Activated CD8-positive, alpha-beta memory T cell treated with anti-CD3 and anti-CD28 coated beads, Interleukin-2, amount 50 U/mL, for 4 hours (primary cell): ENCODE data around the gene RANBP6.
"Not testable (repeated sequence)": the region's sequence is repeated elsewhere in the genome, so short reads cannot be mapped to it uniquely, and the experiment has no call there.

ENCODE experiments used
- DNase-seq: peaks from one replicate; pipeline ENCODE4 v3.0.0-alpha.2; 2020

RANBP6 gene

DNA sequence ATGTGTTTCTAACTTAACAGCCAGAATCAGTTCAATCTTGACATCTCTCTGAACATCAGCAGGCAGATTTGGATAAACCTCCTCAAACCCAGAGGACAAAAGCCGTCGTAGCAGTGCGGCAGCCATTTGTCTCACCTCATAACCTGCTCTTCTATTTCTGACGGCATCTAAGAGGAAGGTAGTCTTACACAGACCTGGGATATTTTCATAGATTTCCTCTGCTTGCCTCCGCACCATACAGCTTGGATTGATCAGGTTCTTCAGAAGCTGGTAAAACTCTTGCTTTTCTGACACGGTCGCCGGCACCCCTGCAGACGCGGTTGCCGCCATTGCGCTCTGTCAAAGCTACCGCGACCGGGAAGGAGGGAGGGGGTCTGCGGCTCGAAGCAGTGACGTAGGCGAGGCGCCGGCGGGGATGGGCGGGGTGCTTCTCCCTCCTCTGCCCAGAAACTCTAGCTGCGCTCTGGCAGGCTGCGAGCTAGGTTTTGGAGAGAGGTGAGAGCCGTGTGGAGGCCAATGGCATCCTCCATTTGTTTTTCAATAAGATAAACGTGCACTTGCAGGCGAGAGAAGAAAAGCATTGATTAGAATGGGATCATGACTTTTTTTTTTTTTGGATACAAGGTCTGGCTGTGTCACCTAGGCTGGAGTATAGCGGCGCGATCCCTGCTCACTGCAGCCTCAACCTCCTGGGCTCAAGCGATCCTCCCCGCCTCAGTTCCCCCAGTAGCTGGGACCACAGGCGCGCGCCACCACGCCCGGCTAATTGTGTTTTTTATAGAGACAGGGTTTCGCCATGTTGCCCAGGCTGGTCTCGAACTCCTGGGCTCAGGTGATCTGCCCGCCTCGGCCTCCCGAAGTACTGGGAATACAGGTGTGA, at the start of gene RANBP6:
Gene RANBP6, minus strand, starts transcription at position 347 of the 880 bp plus-strand sequence. Its CDS starts 17 bp downstream, at position 330.
- peak; percentile 92 for DNase-seq

DNA sequence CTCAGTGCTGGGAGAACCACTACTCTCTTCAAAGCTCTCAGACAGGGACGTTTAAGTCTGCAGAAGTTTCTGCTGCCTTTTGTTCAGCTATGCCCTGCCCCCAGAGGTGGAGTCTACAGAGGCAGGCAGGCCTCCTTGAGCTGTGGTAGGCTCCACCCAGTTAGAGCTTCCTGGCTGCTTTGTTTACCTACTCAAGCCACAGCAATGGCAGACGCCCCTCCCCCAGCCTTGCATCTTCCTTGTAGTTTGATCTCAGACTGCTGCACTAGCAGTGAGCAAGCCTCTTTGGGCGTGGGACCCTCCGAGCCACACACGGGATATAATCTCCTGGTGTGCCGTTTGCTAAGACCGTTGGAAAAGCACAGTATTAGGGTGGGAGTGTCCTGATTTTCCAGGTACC, 47.7 kb upstream of the RANBP6 start:
- not testable (repeated sequence) for DNase-seq

DNA sequence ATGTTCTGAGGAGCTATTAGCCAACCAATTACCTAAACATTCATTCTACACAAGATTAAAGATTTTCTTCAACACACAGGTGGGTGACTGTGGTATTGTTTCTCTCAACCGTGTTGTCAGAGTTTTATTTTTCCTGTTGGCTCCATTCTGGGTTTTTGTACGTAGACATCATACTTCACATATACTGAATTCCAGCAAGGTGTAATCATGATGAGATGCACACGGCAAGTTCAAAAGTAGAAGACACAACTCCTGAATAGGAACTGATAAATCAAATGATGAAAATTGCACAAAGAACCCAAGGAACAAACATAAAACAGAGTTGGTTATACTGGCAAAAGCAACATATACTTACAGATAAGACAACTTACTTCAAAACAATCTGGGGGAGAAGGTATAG, 40.2 kb upstream of the RANBP6 start:
- no peak for DNase-seq

DNA sequence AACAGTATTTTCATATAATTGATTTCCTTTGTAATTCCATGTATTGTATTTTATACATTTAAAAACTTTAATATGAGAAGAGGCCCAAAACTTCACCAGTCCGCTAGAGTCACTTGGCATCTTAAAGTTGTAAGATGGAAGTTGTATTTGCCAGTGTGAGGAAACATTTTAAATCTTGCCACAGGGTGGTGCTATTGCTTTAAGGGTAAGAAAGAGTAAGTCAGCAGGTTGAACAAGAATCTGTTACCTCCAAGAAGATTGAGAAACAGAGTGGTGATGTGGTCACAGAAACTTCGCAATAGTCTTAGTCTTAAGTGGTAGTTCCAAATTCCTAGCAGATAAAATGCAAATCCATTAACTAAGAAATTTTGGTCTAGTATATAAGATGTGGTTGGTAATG, 39.8 kb upstream of the RANBP6 start:
- DNase-seq = no peak

DNA sequence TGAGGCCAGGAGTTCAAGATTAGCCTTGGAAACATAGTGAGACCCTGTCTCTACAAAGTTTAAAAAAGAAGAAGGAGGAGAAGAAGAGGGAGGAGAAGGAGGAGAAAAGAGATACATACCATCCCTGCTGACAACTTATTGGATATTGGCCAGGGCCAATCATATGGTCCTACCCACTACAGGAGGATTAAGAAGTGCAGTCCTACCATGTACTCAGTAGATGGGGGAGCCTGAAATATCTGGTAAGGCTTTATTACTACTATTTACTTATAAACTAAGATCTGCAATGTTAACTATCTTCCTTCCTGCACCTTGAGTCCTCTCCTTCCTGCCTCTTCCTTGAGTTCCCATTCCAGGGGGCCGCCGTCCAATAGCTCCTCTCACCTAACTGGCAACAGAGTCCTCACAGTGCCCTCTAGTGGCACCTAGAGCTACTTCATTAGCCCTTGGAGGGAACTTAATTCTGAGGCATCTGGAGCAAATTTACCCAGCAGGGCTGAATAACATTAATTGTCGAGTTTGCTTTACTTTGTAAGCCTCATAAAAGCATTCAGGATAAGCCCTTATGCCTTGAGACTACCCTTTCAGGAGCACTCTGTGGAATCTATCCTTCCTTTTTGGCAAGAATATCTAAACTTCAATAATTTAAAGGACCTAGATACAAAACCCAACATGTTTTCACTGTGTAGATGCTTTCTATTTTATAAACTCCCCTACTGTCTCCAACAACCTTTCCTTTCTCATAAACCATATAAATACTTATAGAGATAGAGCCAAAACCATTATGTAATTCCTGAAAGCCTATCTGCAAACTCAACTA, 39.1 kb upstream of the RANBP6 start:
- peak; percentile 40 for DNase-seq

DNA sequence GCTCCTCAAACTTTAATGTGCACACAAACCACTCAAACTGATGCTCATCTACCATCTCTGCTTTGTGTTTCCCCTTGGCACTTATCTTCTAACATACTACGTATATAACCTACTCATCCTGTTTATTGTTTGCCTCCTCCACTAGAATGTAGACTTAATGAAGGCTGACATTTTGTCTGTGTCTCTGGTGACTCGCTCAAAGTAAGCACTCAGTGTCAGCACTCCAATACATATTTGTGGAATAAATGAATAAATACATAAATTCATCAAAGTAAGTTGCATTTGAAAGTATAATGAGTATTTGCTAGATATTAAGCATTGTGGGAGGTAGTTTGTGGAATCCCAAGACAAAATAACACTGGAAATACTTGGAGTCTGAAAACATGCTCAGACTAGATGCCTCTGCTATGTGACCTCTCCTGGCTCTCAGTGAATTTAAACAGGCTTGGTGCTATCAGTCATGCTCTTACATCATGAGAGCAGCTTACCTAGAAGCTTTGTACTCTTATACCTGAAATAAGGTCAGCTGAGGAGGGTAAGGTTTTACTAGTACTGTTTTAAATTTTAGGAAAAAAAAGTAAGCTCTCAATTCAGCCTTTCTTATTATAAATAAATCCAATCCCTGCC, 37.0 kb upstream of the RANBP6 start:
- no peak for DNase-seq

DNA sequence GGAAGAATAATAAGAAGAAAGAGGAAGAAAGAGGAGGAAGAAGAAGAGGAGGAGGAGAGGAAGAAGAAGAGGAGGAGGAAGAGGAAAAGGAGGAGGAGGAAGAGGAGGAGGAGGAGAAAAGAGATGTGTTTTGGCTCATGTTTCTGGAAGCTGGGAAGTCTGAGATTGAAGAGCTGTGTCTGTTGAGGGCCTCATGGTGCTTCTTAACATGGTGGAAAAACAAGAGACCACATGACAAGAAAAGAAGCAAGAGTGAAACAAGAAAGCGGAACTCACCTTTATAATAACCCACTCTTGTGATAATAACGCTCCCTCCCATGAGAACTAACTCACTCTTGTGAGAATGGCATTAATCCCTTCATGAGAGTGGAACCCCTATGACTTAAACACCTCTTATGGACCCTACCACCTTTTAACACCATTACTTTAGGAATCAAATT, 36.1 kb upstream of the RANBP6 start:
- DNase-seq = no peak

DNA sequence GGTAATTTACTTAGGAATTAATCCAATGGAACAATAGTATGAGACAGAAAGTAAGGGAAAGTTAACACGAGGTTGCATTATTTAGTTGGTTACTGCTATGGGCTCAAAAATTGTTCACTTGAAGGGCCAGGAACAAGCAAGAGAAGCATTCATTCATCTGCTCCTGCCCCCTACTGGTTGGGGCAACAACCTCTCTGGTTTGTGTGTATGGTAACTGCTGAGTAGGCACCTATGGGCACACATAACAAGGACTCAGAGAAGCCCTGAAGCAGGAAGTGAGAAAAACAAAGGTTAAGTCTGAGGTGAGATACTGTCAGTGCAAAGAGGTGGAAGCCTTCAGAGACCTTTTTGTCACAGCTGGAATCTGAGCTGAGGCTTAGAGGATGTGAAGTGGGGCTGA, 34.4 kb upstream of the RANBP6 start:
- no peak for DNase-seq

DNA sequence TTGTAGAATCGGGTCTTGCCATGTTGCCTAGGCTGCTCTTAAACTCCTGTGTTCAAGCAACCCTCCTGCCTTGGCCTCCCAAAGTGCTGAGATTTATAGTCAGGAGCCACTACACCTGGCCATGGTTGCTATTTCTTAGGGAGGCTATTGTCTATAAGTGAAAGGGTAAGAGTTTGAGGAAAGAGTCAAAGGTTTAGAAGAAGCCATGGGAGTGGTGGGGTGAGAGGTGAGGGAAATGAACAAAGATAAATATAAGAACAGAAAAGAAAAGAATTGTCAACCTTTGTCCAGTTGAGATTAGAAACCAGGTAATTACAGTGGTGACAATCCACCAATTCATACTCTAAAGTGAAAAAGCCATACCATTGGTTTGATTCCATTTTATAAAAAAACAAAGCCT, 32.6 kb upstream of the RANBP6 start:
- DNase-seq = no peak

DNA sequence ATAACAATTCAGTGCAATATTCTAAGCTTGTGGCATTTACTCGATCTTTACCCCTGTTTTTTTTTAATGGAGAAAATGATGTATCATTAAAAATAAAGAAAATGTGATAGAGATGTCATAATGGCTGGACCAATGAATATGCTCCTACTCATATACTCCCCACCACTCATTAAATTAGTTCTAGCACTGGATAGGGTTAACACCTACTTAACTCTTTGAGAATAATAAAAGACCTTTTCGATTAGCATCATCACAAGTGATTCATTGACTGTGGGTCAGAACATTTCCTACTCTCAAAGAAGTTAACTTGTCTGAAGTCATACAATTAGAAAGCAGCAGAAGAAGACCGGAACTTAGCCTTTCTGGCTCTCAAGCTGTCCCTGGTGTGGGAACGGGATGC, 31.6 kb upstream of the RANBP6 start:
- DNase-seq = no peak

DNA sequence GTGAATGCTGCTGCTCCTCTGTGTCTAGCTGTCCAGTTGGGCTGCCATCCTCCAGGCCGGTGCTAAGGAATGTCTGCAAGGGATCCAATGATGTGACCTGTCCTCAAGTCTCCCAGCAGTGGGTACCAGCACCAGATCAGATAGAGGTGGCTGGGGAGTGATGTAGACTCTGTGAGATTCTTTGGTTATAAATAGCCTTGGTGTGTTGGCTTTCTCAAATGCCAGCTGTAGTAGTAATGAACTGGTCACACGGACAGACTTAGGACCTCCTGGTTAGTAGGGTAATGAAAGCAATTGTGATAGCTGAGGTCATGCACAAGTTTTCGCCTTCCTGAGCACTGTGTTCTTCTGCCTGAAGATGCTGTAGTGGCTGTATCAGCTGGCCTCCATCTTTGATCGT, 29.9 kb upstream of the RANBP6 start:
- no peak for DNase-seq

DNA sequence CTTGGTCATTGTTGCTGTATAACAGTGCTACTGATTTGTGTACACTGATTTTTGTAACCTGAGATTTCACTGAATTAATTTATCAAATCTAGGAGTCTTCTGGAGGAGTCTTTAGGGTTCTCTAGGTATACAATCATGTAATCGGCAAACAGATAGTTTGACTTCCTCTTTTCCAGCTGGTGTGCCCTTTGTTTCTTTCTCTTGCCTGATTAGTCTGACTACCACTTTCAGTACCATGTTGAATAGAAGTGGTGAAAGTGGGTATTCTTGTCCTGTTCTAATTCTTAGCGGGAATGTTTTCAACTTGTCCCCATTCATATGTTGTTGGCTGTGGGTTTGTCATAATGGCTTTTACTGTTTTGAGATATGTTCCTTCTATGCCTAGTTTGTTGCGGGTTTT, 24.7 kb upstream of the RANBP6 start:
- no peak for DNase-seq

DNA sequence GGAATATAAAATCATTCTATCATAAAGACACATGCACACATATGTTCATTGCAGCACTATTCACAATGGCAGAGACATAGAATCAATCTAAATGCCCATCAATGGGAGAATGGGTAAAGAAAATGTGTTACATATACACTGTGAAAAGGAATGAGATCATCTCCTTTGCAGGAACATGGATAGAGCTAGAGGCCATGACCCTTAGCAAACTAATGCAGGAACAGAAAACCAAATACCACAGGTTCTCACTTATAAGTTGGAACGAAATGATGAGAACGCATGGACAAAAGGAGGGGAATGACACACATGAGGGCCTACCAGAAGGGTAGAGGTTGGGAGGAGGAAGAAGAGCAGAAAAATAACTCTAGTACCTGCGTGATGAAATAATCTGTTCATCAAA, 21.0 kb upstream of the RANBP6 start:
- DNase-seq = no peak

DNA sequence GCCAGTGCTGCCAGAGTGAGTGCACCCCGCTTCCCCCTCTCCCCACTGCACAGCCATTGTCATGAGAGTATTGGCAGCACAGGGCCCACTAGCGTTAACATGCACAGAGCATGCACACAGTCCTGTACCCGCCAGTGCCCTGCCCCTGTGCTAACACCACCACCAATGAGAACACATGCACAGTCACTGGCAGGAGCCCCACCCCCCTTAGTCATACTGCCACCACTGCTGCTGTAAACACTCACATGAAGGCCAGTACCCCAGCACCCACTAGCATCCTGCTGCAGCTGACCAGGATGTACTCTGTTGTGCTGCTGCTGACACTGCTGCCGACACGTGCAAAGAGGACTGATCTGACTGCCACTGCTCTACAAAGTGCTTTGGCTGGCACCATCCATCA, 19.5 kb upstream of the RANBP6 start:
- DNase-seq = no peak

DNA sequence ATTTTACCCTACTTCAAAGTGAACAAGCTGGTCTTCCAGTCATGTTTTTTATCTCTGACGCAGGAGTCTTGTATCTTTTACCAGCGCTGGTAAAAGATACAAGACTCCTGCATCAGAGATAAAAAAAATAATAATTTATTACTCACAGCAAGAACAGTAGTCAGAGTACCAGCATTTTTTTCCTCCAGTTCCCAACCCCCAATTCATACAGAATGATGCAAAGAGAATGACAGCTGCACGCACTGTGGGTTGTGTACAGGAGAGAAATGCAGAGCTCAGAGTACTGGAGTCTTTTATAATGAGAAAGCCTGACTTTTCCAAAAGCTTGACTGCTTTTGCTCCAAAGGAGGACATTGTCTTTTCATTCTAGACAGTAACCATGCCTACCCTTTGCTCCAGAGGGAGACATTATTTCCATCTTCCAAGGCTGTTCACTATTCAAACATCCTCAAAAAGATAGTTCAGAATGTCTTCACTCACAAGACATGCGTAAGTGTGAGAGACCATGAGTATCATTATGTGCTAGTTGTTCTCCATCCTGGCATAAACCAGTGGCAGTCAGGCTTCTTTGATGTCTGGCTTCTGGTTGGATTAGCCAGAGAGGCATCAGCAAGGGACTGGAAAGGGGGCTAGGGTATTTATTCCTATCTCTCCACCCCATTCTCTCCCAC, 14.3 kb upstream of the RANBP6 start:
- no peak for DNase-seq

DNA sequence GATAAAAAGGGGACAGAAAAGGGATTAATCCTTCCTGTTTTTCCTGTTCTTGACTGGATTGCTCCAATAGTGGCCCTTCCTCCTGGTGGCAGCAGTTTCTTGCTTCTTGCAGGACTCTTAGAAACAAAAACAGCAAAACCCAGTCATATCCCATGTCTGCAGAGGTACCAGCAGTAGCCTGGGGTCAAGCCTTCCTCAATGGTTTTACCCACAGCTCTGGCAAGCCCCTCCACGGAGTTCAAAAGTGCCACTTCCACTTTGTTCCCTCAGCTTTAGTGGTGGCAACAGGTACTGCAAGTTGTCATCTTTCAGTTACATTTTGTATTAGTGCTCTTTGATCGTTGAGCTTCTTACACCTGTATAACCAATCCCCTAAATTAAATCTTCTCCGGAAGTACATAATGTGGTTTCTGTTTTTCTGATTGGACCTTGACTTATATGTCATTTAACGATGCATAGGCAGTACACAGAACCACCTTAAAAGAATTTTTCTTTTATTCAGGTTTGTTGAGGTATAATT, 8.7 kb upstream of the RANBP6 start:
- no peak for DNase-seq

DNA sequence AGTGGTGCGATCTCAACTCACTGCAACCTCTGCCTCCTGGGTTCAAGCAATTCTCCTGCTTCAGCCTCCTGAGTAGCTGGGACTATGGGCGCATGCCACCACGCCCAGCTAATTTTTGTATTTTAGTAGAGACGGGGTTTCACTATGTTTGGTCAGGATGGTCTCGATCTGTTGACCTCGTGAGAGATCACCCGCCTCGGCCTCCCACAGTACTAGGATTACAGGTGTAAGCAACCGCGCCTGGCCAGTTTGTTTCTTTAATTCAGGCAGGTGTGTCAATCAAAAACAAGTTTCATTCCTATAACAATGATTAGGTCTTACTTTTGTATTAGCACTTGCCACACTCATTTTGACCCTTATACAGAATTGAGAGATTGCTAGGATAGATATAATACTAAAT, 1.6 kb upstream of the RANBP6 start:
- DNase-seq = not testable (repeated sequence)

DNA sequence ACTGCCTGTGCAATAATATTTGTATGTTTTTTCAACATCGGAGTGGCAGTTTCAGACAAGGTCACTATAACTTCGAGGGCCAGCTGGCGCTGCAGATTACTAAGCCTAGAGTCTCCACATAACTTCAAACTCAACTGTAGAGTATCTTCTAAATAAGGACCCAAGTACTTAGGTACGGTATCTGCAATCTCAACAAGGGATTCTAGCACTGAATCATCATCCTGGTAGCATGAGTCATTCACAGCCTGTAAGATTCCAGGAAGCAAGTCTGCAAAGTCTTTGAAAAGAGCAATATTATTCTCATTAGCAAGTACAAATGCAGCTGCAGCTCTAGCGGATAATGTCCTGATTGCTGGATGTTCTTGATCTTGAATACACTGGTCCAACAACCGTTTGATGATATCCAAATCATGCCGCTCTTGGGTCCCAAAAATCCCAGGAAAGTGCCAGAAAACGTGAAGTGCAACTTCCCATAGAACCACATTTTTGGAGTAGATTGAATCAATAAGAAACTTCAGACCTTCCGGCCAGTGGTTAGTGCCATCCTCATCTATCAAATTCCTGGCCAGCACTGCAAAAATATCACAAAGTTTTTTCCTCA, 654 bp downstream of the RANBP6 start:
- DNase-seq = no peak

DNA sequence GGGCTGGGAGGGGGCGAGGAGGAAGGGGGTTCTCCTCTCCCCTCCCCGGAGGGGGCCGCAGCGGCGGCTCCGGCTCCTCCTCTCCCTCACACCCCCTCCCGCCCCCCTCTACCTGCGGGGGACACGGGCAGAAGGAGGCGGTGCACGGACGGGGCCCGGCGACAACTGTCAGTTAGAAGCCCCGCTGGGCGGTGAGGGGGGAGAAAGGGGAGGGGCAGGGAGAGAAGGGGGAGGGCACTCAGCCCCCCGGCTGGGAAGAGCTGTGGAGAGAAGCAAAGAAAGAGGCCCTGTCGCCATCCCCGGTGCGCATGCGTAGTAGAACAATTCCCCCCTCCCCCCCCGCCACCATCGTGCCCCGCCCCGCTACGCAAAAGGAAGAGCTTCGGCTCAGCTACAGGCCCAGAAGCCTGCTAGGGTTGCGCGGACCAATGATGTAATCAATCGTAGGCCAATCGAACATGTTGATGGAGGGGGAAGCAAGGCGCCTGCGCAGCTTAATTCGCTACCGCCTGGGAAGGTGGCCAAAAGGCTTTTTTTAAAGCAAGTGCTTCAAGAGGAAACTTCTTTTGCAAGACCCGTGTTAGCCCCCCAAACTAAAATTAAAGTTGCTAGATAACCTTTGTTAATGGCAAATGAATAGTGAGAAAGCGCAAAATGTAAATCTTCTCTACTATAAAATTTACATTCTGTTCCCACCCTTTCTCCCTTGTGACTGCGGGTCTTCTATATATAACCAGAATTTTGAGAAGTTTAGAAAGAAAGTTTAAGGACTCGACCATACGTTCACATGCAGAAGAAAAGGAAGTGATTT, 7.0 kb downstream of the RANBP6 start:
- peak; percentile 89 for DNase-seq

DNA sequence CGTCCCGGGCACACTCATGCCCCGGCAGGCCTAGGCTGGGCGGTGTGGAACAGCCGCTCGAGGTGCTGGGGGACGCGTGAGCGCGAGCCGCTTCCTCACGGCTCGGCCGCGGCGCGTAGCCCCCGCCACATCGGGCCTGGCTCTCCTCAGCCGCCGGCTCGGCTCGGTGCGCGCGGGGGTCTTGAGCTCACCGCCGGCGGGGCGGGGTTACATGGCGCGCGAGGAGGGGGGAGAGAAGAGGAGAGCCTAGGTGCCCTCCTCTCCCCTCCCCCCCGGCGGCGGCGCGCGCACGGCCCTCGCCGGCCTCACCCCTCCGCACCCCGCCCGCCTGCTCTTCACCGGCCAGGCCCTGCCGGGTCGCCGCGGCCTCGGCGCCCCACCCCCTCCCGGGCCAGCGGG, 7.7 kb downstream of the RANBP6 start:
- DNase-seq = peak; percentile 79

DNA sequence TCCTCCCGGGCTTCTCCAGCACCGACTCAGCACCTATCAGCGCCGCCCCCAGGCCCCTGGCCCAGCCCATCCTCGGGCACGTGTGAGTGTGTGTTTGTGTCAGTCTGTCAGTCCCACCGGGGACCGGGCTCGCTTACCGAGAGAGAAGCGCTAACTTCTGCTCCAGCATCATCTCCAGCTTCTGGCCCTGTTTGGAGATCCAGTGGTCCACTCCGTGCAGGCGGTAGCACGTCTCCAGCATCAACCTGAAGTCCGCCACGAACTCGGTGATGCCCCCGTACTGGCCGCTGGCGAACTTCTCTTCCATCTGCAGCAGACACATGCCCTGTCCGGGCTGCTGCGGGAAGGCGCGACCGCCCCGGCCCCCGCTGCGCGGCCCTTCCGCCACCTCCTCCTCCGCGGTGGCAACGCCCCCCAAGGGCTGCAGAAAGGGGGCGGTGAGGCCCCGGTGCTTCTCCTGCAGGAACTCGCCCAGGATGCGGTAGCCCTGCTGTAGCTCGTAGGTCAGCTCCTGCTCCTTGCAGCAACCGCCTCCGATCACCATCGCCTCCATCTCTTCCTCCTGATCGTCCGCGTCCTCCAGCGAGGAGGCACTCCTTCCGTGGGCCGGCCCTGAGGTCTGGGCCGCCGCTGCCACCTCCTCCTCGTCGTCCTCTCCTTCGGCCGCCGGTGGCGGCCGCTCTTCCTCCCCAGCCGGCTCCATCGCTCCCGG, 8.2 kb downstream of the RANBP6 start:
- peak; percentile 96 for DNase-seq
